Liver (tissue), 9 donors: ENCODE data around the gene ZMYM1. TPM values are rescaled to one million over a fixed set of nuclear protein-coding genes. Genes with fewer than 3 reads are reported as not detected.

Experiments
- DNase-seq: peaks from one replicate; pipeline ENCODE4 v3.0.0-alpha.2; 2017; ENCODE audit warnings: low spot score
- H3K27ac ChIP-seq, 2 donors: one replicate each; pipeline ENCODE4 v1.7.0; 2013; ENCODE audit warnings: inconsistent platforms in 2 of 2, low read length in 2 of 2, control low read depth in 1 of 2, low read depth in 1 of 2, mild to moderate bottlenecking in 1 of 2
- H3K27me3 ChIP-seq, 4 donors: one replicate each; pipeline versions ENCODE4 v1.6.1 to v1.7.0; 2013; ENCODE audit warnings: low read length in 3 of 4, inconsistent platforms in 1 of 4, mild to moderate bottlenecking in 1 of 4, moderate library complexity in 1 of 4; ENCODE audit not compliant: control insufficient read depth in 4 of 4, insufficient read depth in 4 of 4
- H3K36me3 ChIP-seq, 4 donors: one replicate each; pipeline versions ENCODE4 v1.6.1 to v1.7.0; 2013; ENCODE audit warnings: low read length in 3 of 4, mild to moderate bottlenecking in 3 of 4, low read depth in 1 of 4, moderate library complexity in 1 of 4; ENCODE audit not compliant: control insufficient read depth in 4 of 4, insufficient read depth in 3 of 4
- H3K4me1 ChIP-seq, 4 donors: one replicate each; pipeline versions ENCODE4 v1.6.1 to v1.7.0; 2013; ENCODE audit warnings: low read length in 3 of 4, mild to moderate bottlenecking in 3 of 4, moderate library complexity in 1 of 4; ENCODE audit not compliant: control insufficient read depth in 4 of 4, insufficient read depth in 4 of 4
- H3K4me3 ChIP-seq, 3 donors: one replicate each; pipeline versions ENCODE4 v1.6.1 to v1.7.0; 2013; ENCODE audit warnings: low read length in 3 of 3, control low read depth in 1 of 3, low read depth in 1 of 3, mild to moderate bottlenecking in 1 of 3
- H3K9ac ChIP-seq, 2 donors: one replicate each; pipeline ENCODE4 v1.7.0; 2013; ENCODE audit warnings: low read length in 2 of 2, mild to moderate bottlenecking in 2 of 2, moderate library complexity in 2 of 2, control low read depth in 1 of 2, low read depth in 1 of 2
- H3K9me3 ChIP-seq, 4 donors: one replicate each; pipeline versions ENCODE4 v1.6.1 to v1.7.0; 2013; ENCODE audit warnings: low read length in 3 of 4; ENCODE audit not compliant: control insufficient read depth in 4 of 4
- EGR1 ChIP-seq, 2 donors: IDR thresholded peaks; 2 replicates each; pipeline ENCODE4 v1.6.1; 2016 to 2018; ENCODE audit warnings: antibody characterized with exemption in 2 of 2, low read depth in 2 of 2
- GABPA ChIP-seq, 2 donors: IDR thresholded peaks in 1 of 2; conservative IDR thresholded peaks in 1 of 2; 2 replicates each; pipeline ENCODE4 v1.6.1; 2016; ENCODE audit warnings: antibody characterized with exemption in 2 of 2, mild to moderate bottlenecking in 1 of 2, moderate library complexity in 1 of 2
- HNF4A ChIP-seq, 2 donors: conservative IDR thresholded peaks; 2 replicates each; pipeline ENCODE4 v1.6.1; 2016; ENCODE audit warnings: antibody characterized with exemption in 2 of 2, mild to moderate bottlenecking in 2 of 2
- HNF4G ChIP-seq: IDR thresholded peaks from 2 replicates; pipeline ENCODE4 v1.6.1; 2016; ENCODE audit warnings: antibody characterized with exemption
- RAD21 ChIP-seq, 2 donors: IDR thresholded peaks; 2 replicates each; pipeline ENCODE4 v1.6.1; 2016; ENCODE audit warnings: antibody characterized with exemption in 2 of 2, mild to moderate bottlenecking in 2 of 2
- RXRA ChIP-seq, 2 donors: IDR thresholded peaks; 2 replicates each; pipeline ENCODE4 v1.6.1; 2017 to 2018; ENCODE audit warnings: antibody characterized with exemption in 2 of 2, mild to moderate bottlenecking in 1 of 2
- SP1 ChIP-seq: IDR thresholded peaks from 2 replicates; pipeline ENCODE4 v1.6.1; 2018; ENCODE audit warnings: antibody characterized with exemption, mild to moderate bottlenecking
- YY1 ChIP-seq: IDR thresholded peaks from 2 replicates; pipeline ENCODE4 v1.6.1; 2016; ENCODE audit warnings: antibody characterized with exemption, mild to moderate bottlenecking
- WGBS: extraction: QIAGEN DNeasy Blood & Tissue Kit; methylation state at CpG from one replicate; pipeline ENCODE4 v1.1.7; 2013; 5-methylcytosine and 5-hydroxymethylcytosine counted together
- polyA plus RNA-seq, 2 donors: library from polyadenylated mRNA; stranded (reverse) in 1 of 2; unstranded in 1 of 2; fragments of 200-250 nt in 1 of 2; fragments of >200 nt in 1 of 2; fragmentation: Nextera tagmentation in 1 of 2; extraction: Ambion mirVana in 1 of 2; gene quantifications; one replicate each; pipeline versions ENCODE4 v1.2.1 to v1.2.3, GENCODE V29; 2013 to 2015
- total RNA-seq, 2 donors: library from RNA; depleted of rRNA; stranded (reverse); fragments of >200 nt; gene quantifications; one replicate each; pipeline ENCODE4 v1.2.3, GENCODE V29; 2014
- TF ChIP-seq, protein P1 (sequence below): IDR thresholded peaks from 2 replicates; pipeline ENCODE4 v1.6.1; 2016; ENCODE audit warnings: antibody characterized with exemption
- TF ChIP-seq, protein P2 (sequence below): IDR thresholded peaks from 2 replicates; pipeline ENCODE4 v1.6.1; 2016; ENCODE audit warnings: antibody characterized with exemption, mild to moderate bottlenecking
- TF ChIP-seq, protein P3 (sequence below): IDR thresholded peaks from 2 replicates; pipeline ENCODE4 v1.6.1; 2016; ENCODE audit warnings: antibody characterized with exemption
- TF ChIP-seq, protein P4 (sequence below): fragments of 150-350 bp; IDR thresholded peaks from 2 replicates; pipeline ENCODE4 v1.5.1; 2017; ENCODE audit warnings: improper control_type of control experiment, low read depth, low read length; ENCODE audit not compliant: missing input control
- donor health status: healthy.
- donor health status: healthy.
- donor health status: healthy.
- donor health status: healthy.
- donor health status: healthy.

Gene ZMYM1
- total and polyA plus RNA-seq, 4 donors, result 2.0 to 10.8 (median 5.7) TPM

DNA sequence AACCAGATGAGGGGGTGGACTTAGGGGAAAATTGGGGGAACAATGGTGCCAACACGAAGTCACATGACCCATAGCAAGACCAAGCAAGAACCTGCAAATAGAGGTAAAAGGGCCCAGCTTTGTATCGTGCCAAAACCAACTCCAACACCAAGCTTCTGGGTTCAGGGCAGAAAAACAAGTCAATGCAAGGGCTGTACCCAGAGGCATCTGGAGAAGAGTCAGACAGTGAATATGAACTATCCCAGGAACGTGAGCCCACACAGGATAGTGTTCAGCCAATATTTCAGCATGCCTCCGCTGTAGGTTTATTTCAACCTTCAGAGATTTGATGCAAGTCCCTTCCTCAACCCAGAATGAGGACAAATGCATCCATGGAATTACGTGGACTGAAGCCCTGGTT is 32.5 kb upstream of the ZMYM1 start:
- Histone ChIP-seq H3K9me3 (no peaks in the 10 kb centered on the region), H3K4me1 (no peaks in the 10 kb centered on the region), H3K36me3 (no peaks in the 10 kb centered on the region), H3K9ac (no peak overlapping the region), H3K27me3 (no peaks in the 10 kb centered on the region), H3K27ac (no peak overlapping the region), H3K4me3 (no peak overlapping the region)
- TF ChIP-seq HNF4G, result no peak
- no peak for TF ChIP-seq EGR1 (IDR thresholded peaks at IDR 0.05; ENCODE audit: low read depth in 2 of 2)
- TF ChIP-seq RAD21 (IDR thresholded peaks at IDR 0.05), result no peak
- no peak for TF ChIP-seq GABPA (IDR thresholded peaks at IDR 0.05 in 1 of 2, conservative IDR thresholded peaks at IDR 0.05 in 1 of 2)
- TF ChIP-seq RXRA (IDR thresholded peaks at IDR 0.05), result no peak
- no peak for DNase-seq
- WGBS, result 93% methylated on average over 5 of the region's 5 CpGs

DNA sequence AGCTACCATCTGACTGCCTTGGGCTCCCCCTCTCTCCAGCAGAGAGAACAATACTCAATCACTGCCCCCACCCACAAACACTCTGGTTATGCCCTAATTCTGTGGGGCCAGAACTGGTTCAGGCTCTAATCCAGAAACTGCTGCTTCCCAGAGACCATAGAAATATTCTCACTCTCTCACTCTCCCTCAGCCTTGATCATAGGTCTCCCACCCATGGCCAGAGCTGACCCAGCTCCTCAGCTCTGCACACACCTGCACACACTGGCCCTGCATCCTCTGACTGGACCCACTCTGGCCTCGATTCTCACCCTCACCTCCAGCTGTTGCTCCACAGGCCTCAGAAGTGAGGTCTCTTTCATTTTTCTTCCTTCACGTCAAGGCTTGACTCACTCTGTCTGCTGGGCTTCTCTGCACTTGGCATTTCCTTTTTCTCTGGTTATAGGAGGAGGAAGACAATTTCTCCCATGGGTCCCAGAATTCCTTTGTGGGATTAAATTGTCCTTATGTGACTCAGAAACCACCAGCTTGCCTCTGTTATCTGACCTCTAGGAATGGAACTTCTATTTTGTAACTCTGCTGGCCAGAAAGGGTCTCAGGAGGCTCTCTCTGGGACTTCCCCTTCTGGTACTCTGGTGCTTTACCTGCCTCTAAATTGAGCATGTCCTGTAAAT is 31.9 kb upstream of the ZMYM1 start:
- 72% methylated on average over 2 of the region's 2 CpGs for WGBS
- no peaks in the 10 kb centered on the region for H3K36me3 ChIP-seq
- H3K27ac ChIP-seq, result no peak overlapping the region
- H3K4me3 ChIP-seq, result no peak overlapping the region
- TF ChIP-seq, protein P1, sequence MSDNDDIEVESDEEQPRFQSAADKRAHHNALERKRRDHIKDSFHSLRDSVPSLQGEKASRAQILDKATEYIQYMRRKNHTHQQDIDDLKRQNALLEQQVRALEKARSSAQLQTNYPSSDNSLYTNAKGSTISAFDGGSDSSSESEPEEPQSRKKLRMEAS, result no peak
- TF ChIP-seq, protein P2, sequence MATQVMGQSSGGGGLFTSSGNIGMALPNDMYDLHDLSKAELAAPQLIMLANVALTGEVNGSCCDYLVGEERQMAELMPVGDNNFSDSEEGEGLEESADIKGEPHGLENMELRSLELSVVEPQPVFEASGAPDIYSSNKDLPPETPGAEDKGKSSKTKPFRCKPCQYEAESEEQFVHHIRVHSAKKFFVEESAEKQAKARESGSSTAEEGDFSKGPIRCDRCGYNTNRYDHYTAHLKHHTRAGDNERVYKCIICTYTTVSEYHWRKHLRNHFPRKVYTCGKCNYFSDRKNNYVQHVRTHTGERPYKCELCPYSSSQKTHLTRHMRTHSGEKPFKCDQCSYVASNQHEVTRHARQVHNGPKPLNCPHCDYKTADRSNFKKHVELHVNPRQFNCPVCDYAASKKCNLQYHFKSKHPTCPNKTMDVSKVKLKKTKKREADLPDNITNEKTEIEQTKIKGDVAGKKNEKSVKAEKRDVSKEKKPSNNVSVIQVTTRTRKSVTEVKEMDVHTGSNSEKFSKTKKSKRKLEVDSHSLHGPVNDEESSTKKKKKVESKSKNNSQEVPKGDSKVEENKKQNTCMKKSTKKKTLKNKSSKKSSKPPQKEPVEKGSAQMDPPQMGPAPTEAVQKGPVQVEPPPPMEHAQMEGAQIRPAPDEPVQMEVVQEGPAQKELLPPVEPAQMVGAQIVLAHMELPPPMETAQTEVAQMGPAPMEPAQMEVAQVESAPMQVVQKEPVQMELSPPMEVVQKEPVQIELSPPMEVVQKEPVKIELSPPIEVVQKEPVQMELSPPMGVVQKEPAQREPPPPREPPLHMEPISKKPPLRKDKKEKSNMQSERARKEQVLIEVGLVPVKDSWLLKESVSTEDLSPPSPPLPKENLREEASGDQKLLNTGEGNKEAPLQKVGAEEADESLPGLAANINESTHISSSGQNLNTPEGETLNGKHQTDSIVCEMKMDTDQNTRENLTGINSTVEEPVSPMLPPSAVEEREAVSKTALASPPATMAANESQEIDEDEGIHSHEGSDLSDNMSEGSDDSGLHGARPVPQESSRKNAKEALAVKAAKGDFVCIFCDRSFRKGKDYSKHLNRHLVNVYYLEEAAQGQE, result no peak
- TF ChIP-seq SP1, result no peak
- TF ChIP-seq YY1, result no peak
- TF ChIP-seq HNF4A (conservative IDR thresholded peaks at IDR 0.05), result no peak
- TF ChIP-seq, protein P3, sequence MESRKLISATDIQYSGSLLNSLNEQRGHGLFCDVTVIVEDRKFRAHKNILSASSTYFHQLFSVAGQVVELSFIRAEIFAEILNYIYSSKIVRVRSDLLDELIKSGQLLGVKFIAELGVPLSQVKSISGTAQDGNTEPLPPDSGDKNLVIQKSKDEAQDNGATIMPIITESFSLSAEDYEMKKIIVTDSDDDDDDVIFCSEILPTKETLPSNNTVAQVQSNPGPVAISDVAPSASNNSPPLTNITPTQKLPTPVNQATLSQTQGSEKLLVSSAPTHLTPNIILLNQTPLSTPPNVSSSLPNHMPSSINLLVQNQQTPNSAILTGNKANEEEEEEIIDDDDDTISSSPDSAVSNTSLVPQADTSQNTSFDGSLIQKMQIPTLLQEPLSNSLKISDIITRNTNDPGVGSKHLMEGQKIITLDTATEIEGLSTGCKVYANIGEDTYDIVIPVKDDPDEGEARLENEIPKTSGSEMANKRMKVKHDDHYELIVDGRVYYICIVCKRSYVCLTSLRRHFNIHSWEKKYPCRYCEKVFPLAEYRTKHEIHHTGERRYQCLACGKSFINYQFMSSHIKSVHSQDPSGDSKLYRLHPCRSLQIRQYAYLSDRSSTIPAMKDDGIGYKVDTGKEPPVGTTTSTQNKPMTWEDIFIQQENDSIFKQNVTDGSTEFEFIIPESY, result no peak
- TF ChIP-seq RXRA (IDR thresholded peaks at IDR 0.05), result no peak
- TF ChIP-seq RAD21 (IDR thresholded peaks at IDR 0.05), result no peak
- no peak for TF ChIP-seq EGR1 (IDR thresholded peaks at IDR 0.05; ENCODE audit: low read depth in 2 of 2)
- TF ChIP-seq HNF4G, result no peak
- TF ChIP-seq GABPA (IDR thresholded peaks at IDR 0.05 in 1 of 2, conservative IDR thresholded peaks at IDR 0.05 in 1 of 2), result no peak
- TF ChIP-seq, protein P4, sequence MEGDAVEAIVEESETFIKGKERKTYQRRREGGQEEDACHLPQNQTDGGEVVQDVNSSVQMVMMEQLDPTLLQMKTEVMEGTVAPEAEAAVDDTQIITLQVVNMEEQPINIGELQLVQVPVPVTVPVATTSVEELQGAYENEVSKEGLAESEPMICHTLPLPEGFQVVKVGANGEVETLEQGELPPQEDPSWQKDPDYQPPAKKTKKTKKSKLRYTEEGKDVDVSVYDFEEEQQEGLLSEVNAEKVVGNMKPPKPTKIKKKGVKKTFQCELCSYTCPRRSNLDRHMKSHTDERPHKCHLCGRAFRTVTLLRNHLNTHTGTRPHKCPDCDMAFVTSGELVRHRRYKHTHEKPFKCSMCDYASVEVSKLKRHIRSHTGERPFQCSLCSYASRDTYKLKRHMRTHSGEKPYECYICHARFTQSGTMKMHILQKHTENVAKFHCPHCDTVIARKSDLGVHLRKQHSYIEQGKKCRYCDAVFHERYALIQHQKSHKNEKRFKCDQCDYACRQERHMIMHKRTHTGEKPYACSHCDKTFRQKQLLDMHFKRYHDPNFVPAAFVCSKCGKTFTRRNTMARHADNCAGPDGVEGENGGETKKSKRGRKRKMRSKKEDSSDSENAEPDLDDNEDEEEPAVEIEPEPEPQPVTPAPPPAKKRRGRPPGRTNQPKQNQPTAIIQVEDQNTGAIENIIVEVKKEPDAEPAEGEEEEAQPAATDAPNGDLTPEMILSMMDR, result no peak
- H3K9me3 ChIP-seq, result no peaks in the 10 kb centered on the region
- no peak for DNase-seq
- H3K9ac ChIP-seq, result no peak overlapping the region
- H3K27me3 ChIP-seq, result no peaks in the 10 kb centered on the region
- no peaks in the 10 kb centered on the region for H3K4me1 ChIP-seq
